ENCODE data around the gene NPM1.
"Not testable (repeated sequence)": the region's sequence is repeated elsewhere in the genome, so short reads cannot be mapped to it uniquely, and the experiment has no call there.

Gene NPM1

DNA sequence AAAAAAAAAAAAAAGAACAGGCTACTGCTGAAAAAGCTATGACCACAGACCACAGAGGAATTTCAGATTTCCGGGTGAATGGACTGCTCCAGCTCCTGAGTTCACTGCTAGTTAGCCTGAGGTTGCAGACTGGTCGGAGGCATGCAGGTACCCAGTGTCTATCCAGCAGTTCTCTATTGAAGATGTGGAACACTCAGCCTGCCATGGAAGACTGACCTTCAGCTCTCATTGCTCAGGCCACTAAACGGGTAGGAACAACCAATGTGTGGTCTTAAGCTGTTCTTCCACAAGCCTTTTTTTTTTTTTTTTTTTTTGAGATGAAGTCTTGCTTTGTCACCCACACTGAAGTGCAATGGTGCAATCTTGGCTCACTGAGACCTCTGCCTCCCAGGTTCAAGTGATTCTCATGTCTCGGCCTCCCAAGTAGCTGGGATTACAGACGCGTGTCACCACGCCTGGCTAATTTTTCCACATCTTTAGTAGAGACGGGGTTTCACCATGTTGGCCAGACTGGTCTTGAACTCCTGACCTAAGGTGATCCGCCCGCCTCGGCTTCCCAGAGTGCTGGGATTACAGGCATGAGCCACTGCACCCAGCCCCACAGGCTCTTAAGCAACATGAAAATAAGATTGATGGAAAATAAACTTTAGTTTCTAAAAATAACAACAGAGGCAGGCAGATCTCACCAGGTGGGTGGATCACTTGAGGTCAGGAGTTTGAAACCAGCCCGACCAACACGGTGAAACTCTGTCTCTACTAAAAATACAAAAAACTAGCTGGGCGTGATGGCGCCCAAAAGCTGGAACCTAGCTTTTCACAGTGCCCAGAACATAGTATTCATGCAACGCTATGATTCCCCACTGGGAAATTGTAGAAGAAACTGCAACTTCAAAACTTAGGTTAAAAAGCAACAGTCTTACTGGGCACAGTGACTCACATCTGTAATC, 20.0 kb upstream of the NPM1 start:
- TF ChIP-seq, protein P1, sequence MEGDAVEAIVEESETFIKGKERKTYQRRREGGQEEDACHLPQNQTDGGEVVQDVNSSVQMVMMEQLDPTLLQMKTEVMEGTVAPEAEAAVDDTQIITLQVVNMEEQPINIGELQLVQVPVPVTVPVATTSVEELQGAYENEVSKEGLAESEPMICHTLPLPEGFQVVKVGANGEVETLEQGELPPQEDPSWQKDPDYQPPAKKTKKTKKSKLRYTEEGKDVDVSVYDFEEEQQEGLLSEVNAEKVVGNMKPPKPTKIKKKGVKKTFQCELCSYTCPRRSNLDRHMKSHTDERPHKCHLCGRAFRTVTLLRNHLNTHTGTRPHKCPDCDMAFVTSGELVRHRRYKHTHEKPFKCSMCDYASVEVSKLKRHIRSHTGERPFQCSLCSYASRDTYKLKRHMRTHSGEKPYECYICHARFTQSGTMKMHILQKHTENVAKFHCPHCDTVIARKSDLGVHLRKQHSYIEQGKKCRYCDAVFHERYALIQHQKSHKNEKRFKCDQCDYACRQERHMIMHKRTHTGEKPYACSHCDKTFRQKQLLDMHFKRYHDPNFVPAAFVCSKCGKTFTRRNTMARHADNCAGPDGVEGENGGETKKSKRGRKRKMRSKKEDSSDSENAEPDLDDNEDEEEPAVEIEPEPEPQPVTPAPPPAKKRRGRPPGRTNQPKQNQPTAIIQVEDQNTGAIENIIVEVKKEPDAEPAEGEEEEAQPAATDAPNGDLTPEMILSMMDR (IDR thresholded peaks at IDR 0.05; ENCODE audit: borderline replicate concordance, control extremely low read depth, extremely low read depth, insufficient read depth, missing control alignments): no peak
- in situ Hi-C loops (cut with MboI; ENCODE audit: low sequenced_read_pairs, unreplicated experiment): no loop called here
- no peak for DNase-seq (ENCODE audit: low spot score)

DNA sequence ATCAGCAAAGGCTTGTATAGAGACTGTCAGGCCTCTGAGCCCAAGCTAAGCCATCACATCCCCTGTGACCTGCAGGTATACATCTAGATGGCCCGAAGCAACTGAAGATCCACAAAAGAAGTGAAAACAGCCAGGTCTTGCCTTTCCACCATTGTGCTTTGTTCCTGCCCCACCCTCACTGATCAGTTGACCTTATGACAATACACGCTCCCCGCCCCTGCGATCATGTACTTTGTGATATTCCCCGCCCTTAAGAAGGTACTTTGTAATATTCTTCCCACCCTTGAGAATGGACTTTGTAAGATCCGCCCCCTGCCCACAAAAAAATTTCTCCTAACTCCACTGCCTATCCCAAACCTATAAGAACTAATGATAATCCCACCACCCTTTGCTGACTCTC, 18.6 kb upstream of the NPM1 start:
- in situ Hi-C loops (cut with MboI; ENCODE audit: low sequenced_read_pairs, unreplicated experiment): no loop called here
- TF ChIP-seq, protein P1 (IDR thresholded peaks at IDR 0.05; ENCODE audit: borderline replicate concordance, control extremely low read depth, extremely low read depth, insufficient read depth, missing control alignments): no peak
- no peak for DNase-seq (ENCODE audit: low spot score)

GRCh38 chr5:171369898-171370297, 17.8 kb upstream of the NPM1 start:
- no peak for DNase-seq (ENCODE audit: low spot score)
- in situ Hi-C loops (cut with MboI; ENCODE audit: low sequenced_read_pairs, unreplicated experiment): no loop called here
- TF ChIP-seq, protein P1 (IDR thresholded peaks at IDR 0.05; ENCODE audit: borderline replicate concordance, control extremely low read depth, extremely low read depth, insufficient read depth, missing control alignments): no peak

GRCh38 chr5:171370881-171371280, 16.8 kb upstream of the NPM1 start:
- DNase-seq (ENCODE audit: low spot score); in situ Hi-C loops (cut with MboI; ENCODE audit: low sequenced_read_pairs, unreplicated experiment): not testable (repeated sequence)

- TF ChIP-seq, protein P1 (IDR thresholded peaks at IDR 0.05; ENCODE audit: borderline replicate concordance, control extremely low read depth, extremely low read depth, insufficient read depth, missing control alignments): no peak
- DNase-seq (ENCODE audit: low spot score): no peak
- in situ Hi-C loops (cut with MboI; ENCODE audit: low sequenced_read_pairs, unreplicated experiment): no loop called here
Observed at GRCh38 chr5:171371326-171371725, 16.3 kb upstream of the NPM1 start.

- in situ Hi-C loops (cut with MboI; ENCODE audit: low sequenced_read_pairs, unreplicated experiment): no loop called here
- DNase-seq (ENCODE audit: low spot score): no peak
- TF ChIP-seq, protein P1 (IDR thresholded peaks at IDR 0.05; ENCODE audit: borderline replicate concordance, control extremely low read depth, extremely low read depth, insufficient read depth, missing control alignments): no peak
Observed at GRCh38 chr5:171379961-171380360, 7.7 kb upstream of the NPM1 start.

DNA sequence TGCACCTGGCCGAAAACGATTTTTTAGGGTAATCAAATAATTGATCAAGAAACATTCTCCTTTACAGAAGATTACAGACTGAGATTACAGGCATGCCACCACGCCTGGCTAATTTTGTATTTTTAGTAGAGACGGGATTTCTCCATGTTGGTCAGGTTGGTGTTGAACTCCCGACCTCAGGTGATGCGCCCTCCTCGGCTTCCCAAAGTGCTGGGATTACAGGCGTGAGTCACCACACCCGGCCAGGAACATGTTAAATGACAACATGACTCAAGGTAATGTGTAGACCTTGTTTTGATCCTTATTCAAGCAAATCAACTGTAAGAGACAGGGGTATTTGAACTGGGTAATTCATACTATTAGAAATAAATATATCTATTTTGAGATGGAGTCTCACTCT, 3.2 kb upstream of the NPM1 start:
- DNase-seq (ENCODE audit: low spot score); in situ Hi-C loops (cut with MboI; ENCODE audit: low sequenced_read_pairs, unreplicated experiment): not testable (repeated sequence)

GRCh38 chr5:171384999-171385398, 2.6 kb upstream of the NPM1 start:
- in situ Hi-C loops (cut with MboI; ENCODE audit: low sequenced_read_pairs, unreplicated experiment): not testable (repeated sequence)

More at GRCh38 chr5:171384999-171385398, 2.6 kb upstream of the NPM1 start:
- DNase-seq (ENCODE audit: low spot score): not testable (repeated sequence)

Measured in GM13976 (cell line).